ENCODE data around the gene ELF2. TPM values are rescaled to one million over a fixed set of nuclear protein-coding genes. Genes with fewer than 3 reads are reported as not detected.
"Not testable (repeated sequence)": the region's sequence is repeated elsewhere in the genome, so short reads cannot be mapped to it uniquely, and the experiment has no call there.

ELF2 gene
- total RNA-seq, 1 donor from 2014 or later: 25.1 TPM

DNA sequence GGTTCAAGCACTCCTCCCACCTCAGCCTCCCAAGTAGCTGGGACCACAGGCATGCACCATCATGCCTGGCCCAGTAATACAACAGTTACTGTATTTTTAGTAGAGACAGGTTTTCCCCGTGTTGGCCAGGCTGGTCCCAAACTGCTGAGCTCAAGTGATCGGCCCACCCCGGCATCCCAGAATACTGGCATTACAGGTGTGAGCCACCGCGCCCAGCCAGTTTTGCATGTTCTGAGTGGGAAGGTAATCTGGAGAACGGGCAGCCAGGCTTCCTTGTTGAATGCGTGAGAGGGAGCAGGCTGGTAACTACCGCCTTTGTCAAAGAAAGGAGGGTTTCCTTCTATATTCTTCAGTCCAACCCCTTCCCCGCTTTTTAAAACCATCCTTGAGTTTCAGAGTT is 152.3 kb downstream of the ELF2 start:
- no peak overlapping the region for H3K27ac Mint-ChIP-seq (ENCODE audit: unreplicated experiment)
- peaks cover 98% of the 10 kb centered on the region for H4K20me1 ChIP-seq (ENCODE audit: insufficient read depth, low read length)

DNA sequence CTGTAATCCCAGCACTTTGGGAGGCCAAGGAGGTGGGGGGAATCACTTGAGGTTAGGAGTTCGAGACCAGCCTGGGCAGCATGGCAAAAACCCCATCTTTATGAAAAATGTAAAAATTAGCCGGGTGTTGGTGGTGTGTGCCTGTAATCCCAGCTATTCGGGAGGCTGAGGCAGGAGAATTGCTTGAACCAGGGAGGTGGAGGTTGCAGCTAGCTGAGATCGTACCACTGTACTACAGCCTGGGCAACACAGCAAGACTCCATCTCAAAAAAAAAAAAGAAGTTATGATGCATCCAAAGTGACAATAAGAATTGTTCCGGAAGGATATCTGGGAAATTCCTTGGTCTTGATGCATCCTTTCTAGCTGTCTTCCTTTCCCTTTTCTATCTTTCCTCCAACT is 154.2 kb downstream of the ELF2 start:
- no peak for FAIRE-seq
- Histone ChIP-seq H3K4me3 (ENCODE audit: insufficient read depth, low read depth, low read length) (no peak overlapping the region), H3K4me1 (ENCODE audit: insufficient read depth, low read length) (peaks cover 22% of the 10 kb centered on the region), H3K9ac (ENCODE audit: low read length) (no peak overlapping the region), H3K4me2 (ENCODE audit: low read length) (no peak overlapping the region), H3K27me3 (ENCODE audit: insufficient read depth, low read length) (no peaks in the 10 kb centered on the region), H4K20me1 (ENCODE audit: insufficient read depth, low read length) (peaks cover 98% of the 10 kb centered on the region), H2AFZ (ENCODE audit: low read depth, low read length) (no peak overlapping the region), H3K27ac (ENCODE audit: low read depth, low read length) (no peak overlapping the region), H3K36me3 (ENCODE audit: insufficient read depth, low read length) (peaks cover 3% of the 10 kb centered on the region), H3K9me3 (ENCODE audit: insufficient read depth, low read depth, low read length) (no peaks in the 10 kb centered on the region), H3K79me2 (ENCODE audit: insufficient read depth, low read length) (peaks cover 97% of the 10 kb centered on the region)
- H3K36me3 Mint-ChIP-seq (ENCODE audit: low read depth, unreplicated experiment): peaks cover 3% of the 10 kb centered on the region
- H3K9me3 Mint-ChIP-seq (ENCODE audit: unreplicated experiment): no peaks in the 10 kb centered on the region
- no peaks in the 10 kb centered on the region for H3K27me3 Mint-ChIP-seq (ENCODE audit: low read depth, unreplicated experiment)
- H3K27ac Mint-ChIP-seq (ENCODE audit: unreplicated experiment): no peak overlapping the region
- peaks cover 29% of the 10 kb centered on the region for H3K4me1 Mint-ChIP-seq (ENCODE audit: low read depth, unreplicated experiment)
- peak overlapping the region; percentile 27 for H3K4me3 Mint-ChIP-seq (ENCODE audit: unreplicated experiment)
- DNase-seq (ENCODE audit: low read depth): no peak
- TF ChIP-seq EZH2 (IDR thresholded peaks at IDR 0.05; ENCODE audit: insufficient read depth, low read length): no peak
- TF ChIP-seq, protein P1, sequence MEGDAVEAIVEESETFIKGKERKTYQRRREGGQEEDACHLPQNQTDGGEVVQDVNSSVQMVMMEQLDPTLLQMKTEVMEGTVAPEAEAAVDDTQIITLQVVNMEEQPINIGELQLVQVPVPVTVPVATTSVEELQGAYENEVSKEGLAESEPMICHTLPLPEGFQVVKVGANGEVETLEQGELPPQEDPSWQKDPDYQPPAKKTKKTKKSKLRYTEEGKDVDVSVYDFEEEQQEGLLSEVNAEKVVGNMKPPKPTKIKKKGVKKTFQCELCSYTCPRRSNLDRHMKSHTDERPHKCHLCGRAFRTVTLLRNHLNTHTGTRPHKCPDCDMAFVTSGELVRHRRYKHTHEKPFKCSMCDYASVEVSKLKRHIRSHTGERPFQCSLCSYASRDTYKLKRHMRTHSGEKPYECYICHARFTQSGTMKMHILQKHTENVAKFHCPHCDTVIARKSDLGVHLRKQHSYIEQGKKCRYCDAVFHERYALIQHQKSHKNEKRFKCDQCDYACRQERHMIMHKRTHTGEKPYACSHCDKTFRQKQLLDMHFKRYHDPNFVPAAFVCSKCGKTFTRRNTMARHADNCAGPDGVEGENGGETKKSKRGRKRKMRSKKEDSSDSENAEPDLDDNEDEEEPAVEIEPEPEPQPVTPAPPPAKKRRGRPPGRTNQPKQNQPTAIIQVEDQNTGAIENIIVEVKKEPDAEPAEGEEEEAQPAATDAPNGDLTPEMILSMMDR (IDR thresholded peaks at IDR 0.05; ENCODE audit: insufficient read depth, low read depth, low read length): no peak

More for the DNA sequence above, 152.3 kb downstream of the ELF2 start:
- Mint-ChIP-seq H3K36me3 (ENCODE audit: low read depth, unreplicated experiment) (peaks cover 9% of the 10 kb centered on the region), H3K9me3 (ENCODE audit: unreplicated experiment) (no peaks in the 10 kb centered on the region), H3K4me1 (ENCODE audit: low read depth, unreplicated experiment) (peaks cover 36% of the 10 kb centered on the region), H3K27me3 (ENCODE audit: low read depth, unreplicated experiment) (no peaks in the 10 kb centered on the region), H3K4me3 (ENCODE audit: unreplicated experiment) (no peak overlapping the region)
- peaks cover 97% of the 10 kb centered on the region for H3K79me2 ChIP-seq (ENCODE audit: insufficient read depth, low read length)
- H3K4me1 ChIP-seq (ENCODE audit: insufficient read depth, low read length): peaks cover 5% of the 10 kb centered on the region
- no peak overlapping the region for H2AFZ ChIP-seq (ENCODE audit: low read depth, low read length)
- no peak for DNase-seq (ENCODE audit: low read depth)
- H3K4me2 ChIP-seq (ENCODE audit: low read length): no peak overlapping the region
- no peak for FAIRE-seq
- H3K36me3 ChIP-seq (ENCODE audit: insufficient read depth, low read length): peaks cover 3% of the 10 kb centered on the region
- no peak overlapping the region for H3K9ac ChIP-seq (ENCODE audit: low read length)
- no peaks in the 10 kb centered on the region for H3K27me3 ChIP-seq (ENCODE audit: insufficient read depth, low read length)
- no peak overlapping the region for H3K4me3 ChIP-seq (ENCODE audit: insufficient read depth, low read depth, low read length)
- no peak overlapping the region for H3K27ac ChIP-seq (ENCODE audit: low read depth, low read length)
- no peaks in the 10 kb centered on the region for H3K9me3 ChIP-seq (ENCODE audit: insufficient read depth, low read depth, low read length)
- TF ChIP-seq, protein P1 (IDR thresholded peaks at IDR 0.05; ENCODE audit: insufficient read depth, low read depth, low read length): no peak
- TF ChIP-seq EZH2 (IDR thresholded peaks at IDR 0.05; ENCODE audit: insufficient read depth, low read length): no peak

DNA sequence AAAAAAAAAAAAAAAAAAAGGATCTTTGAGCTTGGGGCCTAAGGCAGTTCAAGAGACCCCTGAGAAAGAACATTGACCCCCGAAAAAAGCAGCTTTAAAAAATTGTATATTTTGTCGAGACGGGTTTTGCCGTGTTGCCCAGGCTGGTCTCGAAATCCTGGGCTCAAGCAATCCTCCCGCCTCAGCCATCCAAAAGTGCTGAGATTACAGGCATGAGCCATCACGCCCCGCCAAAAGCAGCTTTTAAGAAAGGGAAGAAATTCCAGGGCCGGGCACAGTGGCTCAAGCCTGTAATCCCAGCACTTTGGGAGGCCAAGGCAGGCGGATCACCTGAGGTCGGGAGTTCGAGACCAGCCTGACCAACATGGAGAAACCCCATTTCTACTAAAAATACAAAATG is 155.9 kb downstream of the ELF2 start:
- Mint-ChIP-seq H3K27ac (ENCODE audit: unreplicated experiment) (peak overlapping the region; percentile 19), H3K4me3 (ENCODE audit: unreplicated experiment) (peak overlapping the region; percentile 95), H3K4me1 (ENCODE audit: low read depth, unreplicated experiment) (peaks cover 26% of the 10 kb centered on the region)
- not testable (repeated sequence) for H3K36me3 ChIP-seq (ENCODE audit: insufficient read depth, low read length); H3K36me3 Mint-ChIP-seq (ENCODE audit: low read depth, unreplicated experiment); H3K27ac ChIP-seq (ENCODE audit: low read depth, low read length); H3K4me2 ChIP-seq (ENCODE audit: low read length); DNase-seq (ENCODE audit: low read depth); H3K27me3 Mint-ChIP-seq (ENCODE audit: low read depth, unreplicated experiment); H2AFZ ChIP-seq (ENCODE audit: low read depth, low read length); H3K9me3 ChIP-seq (ENCODE audit: insufficient read depth, low read depth, low read length); H3K9ac ChIP-seq (ENCODE audit: low read length); H3K27me3 ChIP-seq (ENCODE audit: insufficient read depth, low read length); FAIRE-seq; H3K4me3 ChIP-seq (ENCODE audit: insufficient read depth, low read depth, low read length); H3K9me3 Mint-ChIP-seq (ENCODE audit: unreplicated experiment)
- peaks cover 93% of the 10 kb centered on the region for H4K20me1 ChIP-seq (ENCODE audit: insufficient read depth, low read length)
- peaks cover 100% of the 10 kb centered on the region for H3K79me2 ChIP-seq (ENCODE audit: insufficient read depth, low read length)
- H3K4me1 ChIP-seq (ENCODE audit: insufficient read depth, low read length): peaks cover 28% of the 10 kb centered on the region
